Measurements from ENCODE around the gene BRCA2.

DNA sequence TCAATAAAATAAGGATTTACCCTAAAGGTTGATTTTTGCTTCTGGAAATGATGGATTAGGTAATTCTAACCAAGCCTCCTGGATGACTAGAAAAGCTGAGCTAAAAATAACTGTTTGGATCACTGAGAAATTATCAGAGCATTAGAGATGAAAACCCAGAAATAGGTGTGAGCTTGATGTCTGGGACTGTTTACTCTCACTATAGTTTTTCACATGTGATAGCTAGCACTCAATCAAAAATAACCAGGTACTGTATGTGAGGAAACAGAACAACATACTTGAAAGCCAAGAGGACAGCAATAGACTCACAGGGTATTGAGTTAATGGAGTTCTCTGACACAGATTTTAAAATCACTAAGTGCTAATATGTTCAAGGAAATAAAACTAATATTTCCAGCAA, 9.7 kb upstream of the BRCA2 start:
- TF ChIP-seq, protein P1, sequence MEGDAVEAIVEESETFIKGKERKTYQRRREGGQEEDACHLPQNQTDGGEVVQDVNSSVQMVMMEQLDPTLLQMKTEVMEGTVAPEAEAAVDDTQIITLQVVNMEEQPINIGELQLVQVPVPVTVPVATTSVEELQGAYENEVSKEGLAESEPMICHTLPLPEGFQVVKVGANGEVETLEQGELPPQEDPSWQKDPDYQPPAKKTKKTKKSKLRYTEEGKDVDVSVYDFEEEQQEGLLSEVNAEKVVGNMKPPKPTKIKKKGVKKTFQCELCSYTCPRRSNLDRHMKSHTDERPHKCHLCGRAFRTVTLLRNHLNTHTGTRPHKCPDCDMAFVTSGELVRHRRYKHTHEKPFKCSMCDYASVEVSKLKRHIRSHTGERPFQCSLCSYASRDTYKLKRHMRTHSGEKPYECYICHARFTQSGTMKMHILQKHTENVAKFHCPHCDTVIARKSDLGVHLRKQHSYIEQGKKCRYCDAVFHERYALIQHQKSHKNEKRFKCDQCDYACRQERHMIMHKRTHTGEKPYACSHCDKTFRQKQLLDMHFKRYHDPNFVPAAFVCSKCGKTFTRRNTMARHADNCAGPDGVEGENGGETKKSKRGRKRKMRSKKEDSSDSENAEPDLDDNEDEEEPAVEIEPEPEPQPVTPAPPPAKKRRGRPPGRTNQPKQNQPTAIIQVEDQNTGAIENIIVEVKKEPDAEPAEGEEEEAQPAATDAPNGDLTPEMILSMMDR (IDR thresholded peaks at IDR 0.05), result no peak
- TF ChIP-seq POLR2A (IDR thresholded peaks at IDR 0.05) (no peak), EP300 (IDR thresholded peaks at IDR 0.05) (no peak)

Data from ovary (tissue), 3 donors.